Activated CD4-positive, CD25-positive, alpha-beta regulatory T cell treated with anti-CD3 and anti-CD28 coated beads, Interleukin-2, amount 50 U/mL, for 24 hours (primary cell): Measurements from ENCODE around the gene GALNT14.

Source experiments
- ATAC-seq, 2 donors: fragments of 150-1000 bp; cut with Tn5 transposase; one replicate each; pipeline ENCODE4 v1.10.0; 2021; ENCODE audit warnings: mild to moderate bottlenecking in 1 of 2, moderate library complexity in 1 of 2

Gene GALNT14

GRCh38 chr2:30971231-30972025 is 166.8 kb downstream of the GALNT14 start:
- no peak for ATAC-seq

DNA sequence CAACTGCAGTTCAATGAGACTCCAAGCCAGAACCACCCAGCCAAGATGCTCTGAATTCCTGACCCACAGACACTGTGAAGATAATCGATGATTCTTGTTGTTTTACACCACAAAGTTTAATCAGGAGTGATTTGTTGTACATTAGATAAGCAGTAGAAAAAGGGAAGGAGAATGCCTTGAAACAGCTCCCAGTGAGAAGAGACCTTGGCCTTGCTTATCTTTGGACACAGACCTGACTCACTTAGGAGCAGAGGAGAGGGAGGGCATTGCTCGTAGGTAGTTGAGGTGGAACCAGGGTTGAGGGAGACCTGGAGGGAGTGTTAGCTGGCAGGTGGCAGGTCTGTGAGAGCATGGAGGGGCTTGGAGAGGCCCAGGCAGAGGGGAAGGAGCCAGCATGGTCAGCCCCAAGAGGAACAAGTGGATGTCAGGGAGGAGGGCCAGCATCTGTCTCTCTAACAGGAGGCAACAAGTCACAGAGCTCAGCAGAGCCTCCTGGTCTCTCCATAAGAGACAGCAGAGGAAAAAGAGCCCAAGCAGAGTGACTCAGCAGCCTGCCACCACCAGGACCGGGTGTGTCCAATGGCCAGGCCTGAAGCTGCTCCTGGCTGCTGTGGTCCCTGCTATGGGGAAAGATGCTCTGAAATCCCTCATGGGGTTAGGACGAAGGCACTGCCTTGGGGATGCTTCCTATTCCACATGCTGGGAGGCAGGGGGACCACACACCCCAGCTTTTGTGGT is 169.4 kb downstream of the GALNT14 start:
- no peak for ATAC-seq

- ATAC-seq, result no peak
Observed at GRCh38 chr2:30966786-30967185, 171.5 kb downstream of the GALNT14 start.

- ATAC-seq, result no peak
Observed at GRCh38 chr2:30965022-30965531, 173.2 kb downstream of the GALNT14 start.

DNA sequence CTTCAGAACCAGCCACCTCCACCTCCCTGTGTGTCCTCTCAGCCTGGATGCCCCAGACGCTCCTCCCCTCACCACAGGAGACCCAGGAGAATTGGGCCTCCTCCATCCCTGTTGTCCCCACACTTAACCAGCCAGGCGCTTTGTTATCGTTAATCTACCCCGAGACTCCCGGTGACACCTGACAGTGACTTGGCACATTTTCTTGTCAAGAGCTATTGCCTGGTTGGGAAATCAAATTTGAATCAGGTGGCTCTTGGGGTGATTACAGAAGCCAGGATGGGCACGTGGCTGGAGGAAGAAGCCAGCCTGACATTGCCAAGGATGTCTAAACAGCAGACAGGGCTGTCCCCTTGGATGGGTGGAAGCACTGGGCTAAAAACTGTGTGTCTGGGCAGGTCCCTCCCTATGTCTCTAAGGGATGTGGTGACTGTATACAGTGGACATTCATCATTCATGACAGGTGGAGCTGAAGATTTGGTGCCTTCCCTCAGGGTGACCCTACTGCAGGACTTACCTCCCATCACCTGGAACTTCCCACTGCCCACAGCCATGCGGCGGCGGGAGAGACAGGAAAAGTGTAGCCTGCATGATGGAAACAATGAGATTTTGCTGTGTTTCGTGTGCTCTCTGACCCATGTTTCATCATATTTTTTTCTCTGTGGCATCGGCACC is 173.8 kb downstream of the GALNT14 start:
- no peak for ATAC-seq

DNA sequence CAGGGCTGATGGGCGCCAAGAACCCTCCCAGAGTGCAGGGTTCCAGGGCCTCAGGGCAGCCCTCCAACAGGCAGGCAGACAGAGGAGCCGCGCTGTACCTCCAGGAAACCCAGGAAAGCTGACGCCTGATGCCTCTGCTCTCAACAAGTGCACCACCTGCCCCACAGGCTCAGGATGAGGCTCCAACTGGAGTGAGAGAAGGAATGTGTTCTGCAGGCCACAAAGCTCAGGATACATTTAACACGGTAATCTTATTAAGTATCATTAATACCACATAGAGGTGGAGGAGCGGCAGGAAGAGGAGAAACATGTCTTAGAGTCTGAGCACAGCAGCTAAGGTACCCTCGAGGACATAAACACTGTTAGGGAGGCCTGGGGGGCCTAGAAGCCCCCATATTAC is 175.1 kb downstream of the GALNT14 start:
- ATAC-seq, result no peak

DNA sequence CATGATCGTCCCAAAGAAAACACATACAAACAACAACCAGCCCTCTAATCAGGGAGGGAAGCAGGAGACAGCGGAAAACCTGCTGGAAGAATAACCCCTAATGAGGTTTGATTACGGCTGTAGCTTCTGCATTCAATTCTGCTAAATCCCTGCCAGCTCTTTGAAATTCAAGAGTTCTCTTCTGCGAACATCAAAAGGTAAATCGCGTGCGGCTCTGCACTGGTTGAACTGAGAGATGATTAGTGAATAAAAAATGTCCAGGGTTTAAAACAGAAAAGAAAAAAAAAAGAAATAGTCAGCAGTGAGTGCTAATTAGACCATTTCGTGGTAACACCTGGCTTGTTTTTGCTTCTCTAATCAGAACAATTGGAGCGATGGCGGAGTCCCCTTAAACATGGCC is 178.0 kb downstream of the GALNT14 start:
- ATAC-seq, result no peak

DNA sequence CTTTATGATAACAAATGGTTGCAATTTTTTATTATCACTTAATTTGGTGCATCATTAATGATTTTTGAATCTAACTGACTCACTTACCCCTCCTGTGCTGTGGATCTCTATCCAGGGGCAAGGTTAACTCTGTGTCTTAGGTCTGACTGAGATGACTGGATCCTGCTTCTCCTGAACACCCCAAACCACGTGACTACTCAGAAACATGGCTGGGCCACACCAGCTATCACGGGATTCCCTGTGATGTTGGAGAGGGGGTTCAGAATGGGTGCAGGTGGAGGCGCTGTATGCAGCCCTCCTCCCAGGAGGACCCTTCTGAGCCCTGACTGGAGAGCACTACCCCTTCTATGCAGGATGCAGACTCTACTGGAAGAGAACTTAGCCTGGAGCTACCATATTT is 178.6 kb downstream of the GALNT14 start:
- no peak for ATAC-seq

DNA sequence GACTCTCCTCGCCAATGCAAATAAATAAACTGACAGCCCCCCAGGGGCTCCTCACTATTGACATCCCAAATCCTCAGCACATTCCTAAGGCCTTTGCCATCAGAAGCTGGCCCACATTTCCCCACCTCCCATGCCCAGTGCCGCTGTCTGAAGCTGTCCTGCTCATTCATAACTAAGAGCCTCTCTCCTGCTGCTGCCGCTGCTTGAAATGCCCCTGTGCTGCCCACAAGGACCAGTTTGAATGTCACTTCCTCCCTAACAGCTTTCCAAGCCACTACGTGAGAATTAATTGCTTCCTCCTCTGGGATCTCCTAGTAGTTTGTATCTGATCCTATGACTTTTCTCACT is 179.3 kb downstream of the GALNT14 start:
- no peak for ATAC-seq

- no peak for ATAC-seq
Observed at GRCh38 chr2:30958193-30958917, 179.9 kb downstream of the GALNT14 start.

DNA sequence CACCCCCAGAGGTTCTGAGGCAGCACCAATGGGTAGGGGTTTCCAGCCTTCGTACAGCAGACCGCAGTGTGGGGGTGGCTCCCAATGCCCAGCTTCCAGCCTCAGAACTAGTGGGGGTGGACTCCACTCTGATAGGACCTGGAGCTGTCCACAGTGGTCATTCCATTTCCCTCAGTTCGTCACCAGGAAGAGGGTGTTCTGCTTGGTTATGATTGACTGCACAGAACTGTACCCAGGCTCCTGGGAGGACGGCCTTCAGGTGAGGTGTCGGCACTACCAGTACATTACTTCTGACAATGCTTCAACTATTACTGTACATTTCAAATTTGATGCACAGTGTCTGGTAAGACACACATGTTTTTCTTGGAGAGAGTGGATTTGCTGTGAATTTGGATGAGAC is 180.6 kb downstream of the GALNT14 start:
- no peak for ATAC-seq

GRCh38 chr2:30956995-30957394 is 181.2 kb downstream of the GALNT14 start:
- no peak for ATAC-seq

- no peak for ATAC-seq
Observed at GRCh38 chr2:30955516-30956132, 182.6 kb downstream of the GALNT14 start.

DNA sequence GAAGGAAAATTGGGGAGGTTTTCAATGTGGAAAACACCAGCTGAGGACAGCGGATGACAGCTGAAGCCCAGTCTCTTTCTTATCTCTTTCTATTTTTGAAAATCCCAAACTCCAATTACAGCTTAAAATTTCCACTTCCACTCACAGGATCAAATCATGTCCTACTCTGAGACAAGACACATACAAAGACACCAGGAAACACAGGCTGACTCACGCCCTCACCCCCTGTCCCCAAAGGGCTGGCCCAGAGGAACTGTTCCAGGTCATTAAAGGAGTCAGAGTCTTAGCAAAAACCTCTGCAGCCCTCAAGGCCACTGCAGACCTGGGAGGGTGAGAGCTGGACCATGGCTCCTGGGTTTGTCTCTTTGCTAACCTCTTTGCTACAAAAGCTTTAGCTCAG is 187.9 kb downstream of the GALNT14 start:
- ATAC-seq, result no peak

GRCh38 chr2:30949435-30949834 is 188.8 kb downstream of the GALNT14 start:
- no peak for ATAC-seq

- no peak for ATAC-seq
Observed at GRCh38 chr2:30948857-30949256, 189.4 kb downstream of the GALNT14 start.

GRCh38 chr2:30948130-30948529 is 190.1 kb downstream of the GALNT14 start:
- no peak for ATAC-seq

GRCh38 chr2:30947686-30948085 is 190.6 kb downstream of the GALNT14 start:
- no peak for ATAC-seq

DNA sequence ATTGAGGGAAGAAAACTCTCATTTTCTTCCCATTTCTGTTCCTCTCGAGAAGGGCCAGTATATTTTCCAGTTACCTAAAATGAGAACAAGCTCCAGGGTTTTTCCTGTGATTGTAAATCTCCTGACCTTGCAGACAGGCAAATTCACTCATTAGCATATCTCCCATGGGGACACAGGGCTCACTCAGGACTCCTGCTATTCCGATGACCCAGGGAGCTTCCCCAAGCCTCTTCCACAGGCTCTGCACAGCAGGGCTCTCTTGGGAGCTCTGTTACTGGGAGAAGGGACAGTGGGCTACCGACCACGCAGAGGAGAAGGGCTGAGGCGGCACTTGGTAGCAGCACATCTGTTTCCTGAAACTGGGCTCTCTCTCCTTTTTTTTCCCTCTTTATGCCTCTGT is 195.8 kb downstream of the GALNT14 start:
- no peak for ATAC-seq

GRCh38 chr2:30940839-30941238 is 197.4 kb downstream of the GALNT14 start:
- ATAC-seq, result no peak

DNA sequence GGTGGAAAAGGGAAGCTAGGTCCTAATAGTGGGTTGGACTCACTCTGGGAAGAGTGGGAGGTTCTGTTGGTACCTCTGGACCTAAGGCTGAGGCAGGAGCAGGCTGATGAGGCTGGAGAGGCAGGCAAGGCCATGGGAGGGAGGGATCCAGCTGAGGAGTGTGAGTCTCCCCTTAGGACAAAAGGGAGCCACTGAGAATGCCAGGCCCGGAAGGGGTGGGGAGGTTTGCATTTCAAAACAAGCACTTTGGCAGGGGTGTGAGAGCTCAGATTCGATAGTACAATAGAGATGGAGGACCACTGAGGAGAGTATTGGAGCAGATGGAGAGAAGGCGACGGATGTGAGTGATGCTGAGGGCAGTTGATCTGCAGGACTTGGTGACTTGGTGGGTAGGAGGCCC is 198.9 kb downstream of the GALNT14 start:
- ATAC-seq, result no peak

DNA sequence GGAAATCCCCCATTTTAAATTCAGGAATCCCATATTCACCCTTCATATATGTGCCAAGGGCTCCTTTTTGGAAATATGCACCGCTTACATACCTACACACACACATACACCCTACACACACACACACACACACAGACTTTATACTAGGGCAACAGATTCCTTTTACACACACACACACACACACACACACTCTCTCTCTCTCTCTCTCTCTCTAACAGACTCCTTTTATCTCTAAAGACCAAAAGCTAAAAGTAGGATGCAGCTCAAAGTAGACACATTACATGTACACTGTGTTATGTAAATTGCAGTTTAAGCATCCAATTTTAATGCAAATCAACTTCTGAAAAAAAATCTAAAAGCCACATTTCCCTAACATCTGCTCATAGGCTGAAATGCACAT is 200.0 kb downstream of the GALNT14 start:
- ATAC-seq, result no peak

DNA sequence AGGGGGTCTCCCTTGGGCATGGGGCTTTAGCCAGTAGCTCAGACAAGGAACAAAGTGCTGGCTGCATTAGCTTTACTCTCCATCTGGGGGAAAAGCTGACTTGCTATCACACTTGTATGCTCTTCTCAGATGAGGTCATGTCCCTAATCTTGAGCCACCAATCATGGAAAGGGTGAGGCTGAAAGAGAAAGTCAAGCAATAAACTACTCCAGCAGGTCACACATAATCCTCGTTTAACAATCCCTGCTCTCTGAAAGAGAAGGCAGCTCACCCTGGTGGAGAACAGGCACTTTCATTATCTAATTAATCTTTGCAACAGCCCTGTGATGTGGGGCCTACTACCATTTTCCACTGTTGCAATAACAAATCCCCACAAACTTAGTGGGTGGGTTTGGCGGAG is 201.3 kb downstream of the GALNT14 start:
- ATAC-seq, result no peak
